Amniotic epithelial cell (primary cell): ENCODE results near the gene RPS17.

Experiments
- DNase-seq: peaks from one replicate; pipeline ENCODE4 v3.0.0-alpha.2; 2010; ENCODE audit warnings: low read depth

Gene RPS17

DNA sequence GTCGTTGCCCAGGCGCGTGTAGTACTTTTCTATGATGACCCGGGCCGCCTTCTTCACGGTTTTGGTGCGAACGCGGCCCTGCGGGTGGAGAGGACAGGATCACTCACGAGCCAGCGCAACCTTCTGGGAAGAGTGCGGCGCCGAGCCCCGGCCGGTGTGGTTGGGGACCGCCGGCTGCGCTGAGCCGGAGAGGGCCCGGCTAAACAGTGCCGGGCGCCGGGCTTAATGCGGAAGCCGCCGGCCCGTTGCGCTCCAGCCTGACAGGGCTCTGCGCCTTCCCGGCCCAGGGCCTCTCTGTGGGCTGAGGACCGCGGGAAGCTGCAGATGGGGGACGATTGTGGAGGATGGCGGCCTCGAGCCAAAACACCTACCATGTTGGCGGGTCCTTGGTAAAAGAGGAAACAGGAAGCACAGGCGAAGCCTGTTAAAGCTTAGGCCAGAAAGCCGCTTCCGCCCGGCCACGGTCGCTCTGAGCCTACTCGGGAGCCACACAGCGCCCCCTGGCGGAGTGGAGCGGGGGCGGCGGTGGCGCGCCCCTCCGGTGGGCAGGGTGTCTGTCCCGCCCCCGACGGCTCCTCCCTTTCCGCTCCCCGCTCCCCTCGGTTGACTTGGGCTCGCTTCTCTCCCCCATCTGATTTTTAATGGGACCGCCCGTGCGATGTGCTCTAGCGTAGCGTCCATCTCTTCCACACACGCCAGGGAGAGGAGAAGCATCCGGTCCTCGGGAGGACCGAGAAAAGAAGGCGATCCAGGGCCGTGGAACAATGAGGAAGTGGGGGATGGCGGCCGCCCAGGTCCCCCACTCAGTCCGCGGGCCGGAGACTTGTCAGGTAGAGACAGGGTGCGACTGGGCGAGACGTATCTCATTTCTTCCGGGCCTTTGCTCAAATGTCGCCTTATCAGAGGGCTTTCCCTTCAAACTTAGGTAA is at the start of gene RPS17:
TSS of gene RPS17 (minus strand) at position 403 of the 929 bp plus-strand sequence. CDS start at position 374, 29 bp downstream.
- peak; percentile 90 for DNase-seq

DNA sequence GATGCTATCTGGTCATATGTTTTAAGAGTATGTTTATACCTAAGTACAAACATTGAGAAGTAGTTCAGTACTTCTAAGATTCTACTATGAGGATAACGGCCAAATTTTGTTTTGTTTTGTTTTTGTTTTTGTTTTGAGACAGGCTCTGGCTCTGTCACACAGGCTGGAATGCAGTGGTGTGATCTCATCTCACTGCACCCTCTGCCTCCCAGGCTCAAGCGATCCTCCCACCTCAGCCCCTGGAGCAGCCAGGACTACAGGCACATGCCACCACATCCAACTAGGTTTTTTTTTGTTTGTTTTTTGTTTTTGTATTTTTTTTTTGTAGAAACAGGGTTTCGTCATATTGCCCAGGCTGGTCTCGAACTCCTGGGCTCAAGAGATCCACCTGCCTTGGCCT is 47.5 kb upstream of the RPS17 start:
- DNase-seq: no peak

DNA sequence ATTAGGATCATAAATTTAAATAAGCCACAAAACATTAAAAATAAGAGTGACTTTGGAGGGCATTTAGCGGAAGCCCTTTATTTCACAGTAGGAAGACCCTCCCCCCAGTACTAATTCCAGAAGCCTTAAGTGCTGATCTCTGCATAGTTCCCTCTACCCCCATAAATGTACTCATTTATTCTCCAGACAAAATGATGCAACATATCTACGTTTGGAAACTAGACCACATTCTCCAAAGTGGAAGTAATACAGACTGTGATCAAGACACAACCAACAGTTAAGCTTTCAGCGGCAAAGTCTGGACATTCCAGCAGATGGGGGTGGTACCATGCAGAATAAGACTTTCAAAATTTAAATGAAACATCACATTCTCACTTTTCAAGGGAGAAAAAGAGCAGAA is 44.8 kb upstream of the RPS17 start:
- peak; percentile 55 for DNase-seq

DNA sequence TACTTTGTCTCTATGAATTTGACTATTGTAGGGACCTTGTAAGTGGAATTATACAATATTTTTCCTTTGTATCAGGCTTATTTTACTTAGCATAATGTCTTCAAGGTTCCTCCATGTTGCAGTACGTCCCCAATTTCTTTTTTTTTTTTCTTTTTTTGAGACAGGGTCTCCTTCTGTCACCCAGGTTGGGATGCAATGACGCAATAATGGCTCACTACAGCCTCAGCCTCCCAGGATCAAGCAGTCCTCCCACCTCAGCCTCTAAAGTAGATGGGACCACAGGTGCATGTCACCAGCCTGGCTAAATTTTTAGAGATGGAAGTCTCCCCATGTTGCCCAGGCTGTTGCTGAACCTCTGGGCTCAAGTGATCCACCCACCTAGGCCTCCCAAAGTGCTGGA is 40.5 kb upstream of the RPS17 start:
- no peak for DNase-seq

DNA sequence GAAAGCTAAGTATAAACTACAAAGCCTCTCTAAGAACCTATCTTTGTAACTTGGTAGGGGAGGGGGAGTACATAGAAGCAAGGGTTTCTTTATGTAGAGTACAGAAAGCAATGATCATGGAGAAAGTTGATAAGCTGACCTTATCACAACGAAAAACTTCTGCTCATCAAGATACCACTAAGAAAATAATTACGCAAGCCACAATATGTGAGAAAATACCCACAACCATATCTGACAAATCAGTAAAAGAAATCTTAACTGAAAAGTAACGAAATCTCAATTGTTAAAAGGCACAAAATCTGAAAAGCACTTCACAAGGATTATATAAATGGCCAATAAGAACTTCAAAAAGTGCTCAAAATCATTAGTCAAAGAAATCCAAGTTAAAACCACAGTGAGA is 35.1 kb upstream of the RPS17 start:
- DNase-seq: no peak

DNA sequence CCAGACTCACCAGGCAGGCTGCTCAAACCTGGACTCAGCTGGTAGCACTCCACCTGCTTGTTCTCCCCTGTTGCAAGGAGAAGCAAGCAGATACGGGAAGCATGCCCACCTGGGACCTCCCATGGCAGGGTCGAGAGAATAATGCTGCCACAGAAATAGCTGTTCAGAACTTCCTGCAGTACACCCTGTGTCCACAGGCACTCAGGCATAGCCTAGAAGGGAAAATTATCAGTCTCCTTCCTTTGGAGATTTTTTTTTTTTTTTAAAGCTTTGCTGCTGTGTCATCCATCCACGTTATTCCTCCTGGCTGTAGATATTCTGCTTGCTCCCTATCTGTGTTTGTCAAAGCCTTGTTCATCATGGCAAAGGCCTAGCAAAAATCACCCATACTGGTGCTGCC is 32.7 kb upstream of the RPS17 start:
- DNase-seq: no peak

DNA sequence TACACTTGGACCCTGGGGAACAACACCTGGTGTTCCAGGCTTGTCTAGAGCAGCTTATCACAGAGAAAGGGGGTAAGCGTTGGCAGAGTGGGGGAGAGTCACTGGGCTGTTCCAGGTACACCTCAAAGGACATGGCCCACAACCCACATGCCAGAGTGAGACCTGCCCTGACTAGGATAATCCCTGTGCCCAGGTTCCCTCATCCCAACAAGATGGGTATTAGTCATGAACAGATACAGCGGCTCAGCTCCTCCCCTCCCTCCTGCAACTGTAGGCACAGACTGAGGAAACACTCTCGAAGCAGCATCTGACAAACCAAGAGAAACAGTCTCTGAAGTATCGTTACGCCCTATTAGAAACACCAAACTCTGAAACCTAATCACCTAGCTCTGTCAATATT is 32.1 kb upstream of the RPS17 start:
- peak; percentile 9 for DNase-seq

DNA sequence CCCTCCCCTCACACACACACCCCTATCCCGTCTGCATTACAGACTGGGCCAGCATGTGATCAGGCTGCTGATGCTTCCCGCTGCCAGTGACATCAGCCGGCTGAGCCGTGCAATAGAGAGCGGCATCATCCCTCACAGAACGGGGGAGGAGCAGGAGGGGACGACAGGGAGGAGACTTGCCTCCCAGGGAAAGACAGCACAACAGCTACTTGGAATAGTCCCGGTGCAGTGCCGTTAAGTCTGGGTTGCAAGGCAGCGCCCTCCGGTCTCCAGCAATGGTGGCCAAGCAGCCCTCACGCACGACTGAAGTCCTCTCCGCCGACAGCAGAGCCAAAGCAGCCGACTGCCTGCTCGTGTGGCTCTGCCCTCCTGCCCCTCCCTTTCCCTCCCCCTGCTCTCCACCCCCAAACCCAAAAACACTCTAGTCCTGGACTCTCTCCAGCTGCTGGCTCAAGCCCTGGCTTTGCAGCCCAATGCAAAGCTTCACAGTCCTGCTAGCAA is 31.5 kb upstream of the RPS17 start:
- peak; percentile 34 for DNase-seq

DNA sequence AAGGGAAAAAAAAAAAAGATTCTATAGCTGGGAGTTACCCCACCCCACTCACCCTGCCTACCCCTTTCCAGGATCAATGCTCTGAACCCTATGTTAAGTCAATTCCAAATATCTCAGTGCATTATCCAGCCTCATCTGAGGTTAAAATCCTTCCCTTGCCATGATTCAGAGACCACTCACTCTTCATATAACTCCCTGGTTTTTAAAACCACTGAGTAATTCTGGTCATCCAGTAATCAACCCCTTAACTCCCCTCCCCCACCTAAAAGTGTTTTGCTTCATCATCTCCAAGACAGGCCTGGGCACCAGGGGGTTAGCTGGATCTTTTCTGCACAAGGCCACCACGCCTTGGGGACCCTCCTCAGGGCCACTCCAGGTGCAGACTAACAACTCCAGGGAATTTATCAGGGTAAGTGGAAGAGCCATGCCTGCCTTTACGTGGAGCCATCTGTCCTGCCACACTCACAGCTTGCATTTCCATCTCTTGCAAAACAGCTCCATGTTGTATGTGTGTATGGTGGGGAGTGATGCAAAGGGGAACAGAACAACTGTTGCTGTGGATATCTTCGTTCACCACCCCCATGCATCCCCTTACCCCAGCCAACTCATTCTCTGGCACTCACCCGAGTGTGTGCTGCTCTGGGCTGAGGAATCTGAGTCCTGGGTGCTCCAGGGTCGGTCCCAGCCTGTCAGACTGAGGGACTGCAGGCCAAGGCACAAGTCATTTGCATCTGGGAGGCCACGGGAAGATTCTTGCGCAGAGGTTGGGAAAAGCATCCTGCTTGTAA is 30.7 kb upstream of the RPS17 start:
- peak; percentile 30 for DNase-seq

DNA sequence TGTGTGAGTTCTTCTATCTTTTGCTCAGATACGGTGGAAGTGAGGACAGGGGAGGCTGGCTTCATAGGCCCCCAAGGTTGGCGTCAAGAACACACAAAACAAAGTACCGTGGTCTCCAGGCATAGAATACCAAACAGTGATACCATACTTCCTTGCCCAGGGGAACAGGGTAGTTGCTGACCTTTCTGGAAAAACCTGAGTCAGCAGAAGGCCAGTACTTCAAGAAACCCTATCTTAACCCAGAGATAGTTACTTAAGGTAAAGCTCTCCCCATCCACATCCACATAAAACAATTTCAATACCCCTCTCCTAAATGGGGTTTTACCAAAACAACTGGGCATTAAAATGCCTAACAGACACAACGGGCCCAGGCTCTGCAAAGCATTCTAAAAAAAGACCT is 29.6 kb upstream of the RPS17 start:
- no peak for DNase-seq

DNA sequence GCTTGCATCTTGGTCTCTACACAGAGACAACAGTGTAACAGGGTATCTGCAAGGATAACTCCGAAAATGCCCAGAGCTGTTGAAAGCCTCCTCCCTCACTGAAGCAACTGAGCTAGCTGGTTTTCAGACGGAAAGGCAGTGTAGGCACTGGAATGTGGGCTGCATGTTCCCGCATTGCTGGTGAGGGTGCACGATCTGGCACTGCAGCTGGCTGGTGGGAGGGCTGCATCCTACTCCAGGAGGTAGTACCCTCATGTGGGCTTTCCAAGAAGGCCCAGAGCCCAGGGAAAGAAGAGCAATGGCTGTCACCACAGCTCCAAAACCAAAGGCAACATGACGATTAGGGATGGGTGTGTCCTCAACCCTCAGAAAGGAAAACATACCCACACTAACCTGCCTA is 28.7 kb upstream of the RPS17 start:
- DNase-seq: no peak

DNA sequence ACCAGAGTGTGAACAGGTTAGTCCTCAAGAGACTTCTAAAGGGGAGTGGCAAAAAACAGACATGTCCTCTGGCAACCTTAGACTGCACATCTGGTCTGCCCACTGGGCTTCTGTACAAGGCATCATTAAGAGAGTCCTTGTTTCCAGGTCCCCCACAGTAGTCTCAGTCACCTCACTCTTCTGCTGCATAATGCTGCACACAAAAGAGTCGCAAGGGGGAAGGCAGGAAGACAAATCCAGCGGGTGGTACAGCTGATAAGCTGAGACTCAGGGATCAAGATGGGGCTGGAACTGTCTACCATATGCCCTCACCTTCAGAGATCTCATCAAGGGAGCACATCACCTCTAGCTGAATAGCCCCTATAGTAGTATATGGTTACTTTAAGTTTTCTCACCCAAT is 27.4 kb upstream of the RPS17 start:
- DNase-seq: no peak

DNA sequence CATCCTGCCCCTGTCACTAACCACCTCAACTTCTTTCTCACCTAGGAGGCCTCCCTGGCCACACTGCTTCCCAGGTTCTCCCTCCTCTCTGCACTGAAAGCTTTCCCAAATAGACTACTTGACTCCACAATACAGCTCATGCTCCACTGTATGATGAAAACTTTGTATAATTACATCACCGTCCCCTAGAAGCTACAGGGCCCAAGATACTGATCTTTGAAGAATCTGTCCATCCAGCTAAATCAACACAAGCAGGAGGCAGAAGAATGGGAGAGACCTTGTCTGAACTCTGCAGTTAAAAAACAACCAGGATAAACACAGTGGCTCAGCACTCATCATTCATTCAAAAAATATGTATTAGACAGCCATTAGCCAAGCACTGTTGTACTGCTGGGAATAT is 26.4 kb upstream of the RPS17 start:
- peak; percentile 45 for DNase-seq

DNA sequence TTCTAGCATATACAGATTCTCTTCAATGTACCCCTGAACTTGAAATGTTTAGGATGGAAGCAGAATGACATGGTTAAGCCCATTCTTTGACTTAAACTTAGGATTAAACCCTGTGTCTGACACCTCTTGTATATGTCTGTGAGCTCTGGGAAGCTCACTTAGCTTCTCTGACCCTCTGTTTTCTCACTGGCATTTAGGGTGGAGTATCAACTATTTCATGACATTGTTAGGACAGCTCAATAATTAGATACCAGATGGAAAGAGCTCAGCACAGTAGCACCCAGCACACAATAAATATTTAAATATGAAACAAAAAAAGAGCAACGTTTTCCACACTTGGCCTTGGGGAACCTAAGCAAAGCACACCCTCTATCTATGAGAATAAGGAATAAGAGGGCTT is 18.2 kb upstream of the RPS17 start:
- no peak for DNase-seq

DNA sequence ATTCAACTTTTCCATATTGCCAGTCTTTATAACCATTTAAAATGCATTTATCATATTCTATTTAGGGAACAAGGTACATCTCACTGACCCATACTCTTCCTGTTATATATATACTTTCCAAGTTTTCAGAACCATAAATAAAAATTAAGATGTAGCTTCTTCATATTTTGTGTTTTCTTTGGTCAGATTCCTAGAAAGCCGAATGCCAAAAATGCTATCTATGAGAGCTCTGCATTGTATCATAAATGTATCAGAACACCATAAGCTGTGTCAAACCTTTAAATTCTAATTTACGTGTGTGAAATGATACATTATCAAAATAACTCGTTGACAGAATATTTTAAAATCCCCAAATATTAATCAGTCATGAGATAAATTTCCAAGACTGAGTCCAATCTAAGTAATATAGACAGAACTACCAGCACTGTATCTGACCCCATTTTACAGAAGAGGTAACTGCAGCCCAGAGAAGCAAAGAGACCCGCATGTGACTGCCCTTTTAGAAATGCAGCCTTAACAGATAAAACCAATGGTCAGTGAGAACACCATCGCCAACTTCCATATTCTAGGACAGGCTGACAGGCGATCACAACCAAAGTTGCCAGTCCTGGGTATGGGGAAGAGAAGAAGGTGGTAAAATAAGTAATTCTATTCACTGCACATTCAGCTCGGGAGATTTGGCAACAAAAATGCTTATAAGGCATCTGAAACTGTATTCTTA is 16.2 kb upstream of the RPS17 start:
- DNase-seq: no peak

DNA sequence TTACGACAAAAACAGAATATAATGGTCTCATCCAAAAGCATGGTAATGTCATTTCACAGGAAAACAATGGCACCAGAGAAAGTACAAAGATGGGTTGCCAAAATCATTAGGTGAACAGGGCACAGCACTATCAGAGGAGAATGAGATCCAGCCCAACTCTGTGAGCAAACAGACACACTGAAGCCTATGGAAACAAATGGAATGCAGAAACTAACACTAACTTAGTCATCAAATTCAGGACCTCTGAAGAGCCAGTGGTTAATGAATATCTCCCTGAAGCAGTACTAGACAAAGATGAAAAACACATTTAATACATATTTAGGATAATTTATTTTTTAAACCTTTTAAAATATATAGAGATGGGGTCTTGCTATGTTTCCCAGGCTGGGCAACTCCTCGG is 14.6 kb upstream of the RPS17 start:
- no peak for DNase-seq

DNA sequence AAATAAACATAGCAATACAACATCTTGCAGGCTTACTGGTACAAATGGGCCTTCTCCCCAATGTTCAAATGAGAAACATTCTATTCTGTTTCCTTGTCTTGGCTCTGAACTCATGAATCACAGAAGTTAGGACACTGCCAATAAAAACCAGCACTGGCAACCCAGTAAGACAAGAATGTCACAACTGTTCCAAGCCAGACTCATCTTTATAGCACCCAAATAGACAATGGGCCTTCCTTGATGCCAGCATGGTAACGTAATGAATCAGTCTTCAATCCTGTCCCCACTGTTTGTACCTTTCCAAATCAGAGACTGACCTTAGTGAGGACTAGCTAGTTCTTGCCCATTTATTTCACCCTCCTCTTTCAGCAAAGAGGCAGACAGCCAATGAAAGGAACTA is 14.1 kb upstream of the RPS17 start:
- DNase-seq: no peak

DNA sequence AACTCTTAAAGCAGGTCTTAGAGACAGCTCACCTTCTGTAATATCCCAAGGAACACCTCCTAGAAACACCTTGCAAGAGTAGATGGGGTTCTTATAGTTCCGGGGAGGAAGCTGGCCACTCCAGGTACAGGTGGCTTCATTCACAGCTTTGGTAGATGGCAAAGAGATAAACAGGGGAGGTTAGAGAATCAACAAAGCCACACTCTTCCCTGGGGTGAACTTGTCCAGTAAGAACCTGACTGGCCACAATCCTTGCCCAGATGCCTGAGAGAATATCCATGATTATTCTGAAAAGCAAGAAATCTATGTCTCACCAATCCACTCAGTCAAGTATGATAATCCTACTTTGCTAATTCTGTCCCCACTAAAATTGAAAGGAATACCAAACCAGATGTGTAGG is 13.6 kb upstream of the RPS17 start:
- DNase-seq: no peak

DNA sequence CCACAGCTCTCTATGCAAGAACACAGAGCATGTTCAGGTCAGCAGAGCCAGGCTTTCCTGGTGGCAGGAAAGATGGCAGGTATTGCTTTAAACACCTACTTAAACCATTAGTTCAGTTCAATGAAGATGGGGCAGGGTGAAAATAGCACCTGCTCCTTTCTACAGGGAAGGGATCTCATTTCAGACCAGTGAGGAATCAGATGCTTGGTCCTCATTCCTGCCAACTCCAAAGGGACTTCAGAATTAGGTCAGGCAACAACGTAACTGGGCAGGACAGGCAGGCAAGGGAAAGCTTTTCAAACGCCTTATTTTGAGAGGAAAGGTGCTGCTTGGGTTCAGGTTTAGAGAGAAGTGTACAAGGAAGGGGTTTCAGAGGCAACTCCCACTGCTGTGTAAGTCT is 12.6 kb upstream of the RPS17 start:
- DNase-seq: no peak

DNA sequence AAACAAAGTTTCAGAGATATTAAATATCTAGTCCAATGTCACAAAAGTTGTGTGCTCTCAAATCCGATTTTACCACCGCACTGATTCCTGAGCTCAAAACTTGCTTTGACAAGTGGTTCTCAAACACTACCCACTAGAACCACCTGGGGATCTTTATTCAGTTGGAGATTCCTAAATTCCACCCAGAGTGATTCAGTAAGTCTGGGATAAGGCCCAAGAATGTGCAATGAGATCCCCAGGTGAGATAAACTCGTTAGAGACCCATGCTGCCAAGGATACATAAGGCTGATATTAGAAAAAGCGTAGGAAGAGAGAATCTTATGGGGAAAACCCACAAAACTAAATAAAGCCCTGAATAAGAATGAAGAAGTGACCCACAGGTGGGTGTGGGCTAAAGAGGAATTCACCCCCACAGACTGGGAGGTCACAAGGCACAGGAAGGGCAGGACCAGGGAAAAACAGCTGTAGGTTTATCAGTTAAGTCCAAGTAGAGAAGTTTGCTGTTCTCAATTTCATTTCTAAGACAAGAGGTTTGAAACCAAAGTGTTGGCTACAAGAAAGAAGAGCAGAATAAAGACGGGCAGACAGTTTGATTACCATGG is 11.5 kb upstream of the RPS17 start:
- DNase-seq: no peak

DNA sequence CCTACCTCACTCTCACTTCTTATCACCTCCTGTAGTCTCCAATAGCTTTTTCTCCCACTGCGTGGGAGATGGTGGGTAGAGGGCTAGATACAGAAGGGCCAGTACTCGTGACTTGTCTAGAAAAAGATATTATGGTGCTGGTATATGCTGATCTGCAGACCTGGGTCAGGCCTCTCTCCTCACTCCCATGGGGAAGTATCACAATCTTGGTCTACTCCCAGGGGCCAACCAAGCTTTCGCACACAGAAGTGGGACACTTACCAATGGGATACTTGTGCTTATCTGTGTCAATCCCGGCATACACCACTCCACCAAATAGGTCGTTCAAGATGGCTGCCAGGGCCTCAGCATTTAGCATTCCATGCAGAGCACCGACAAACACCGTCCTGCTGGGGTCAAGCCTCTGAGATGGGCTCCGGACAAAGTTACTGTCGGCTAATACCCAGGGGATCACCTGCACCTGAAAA is 9.0 kb upstream of the RPS17 start:
- no peak for DNase-seq

DNA sequence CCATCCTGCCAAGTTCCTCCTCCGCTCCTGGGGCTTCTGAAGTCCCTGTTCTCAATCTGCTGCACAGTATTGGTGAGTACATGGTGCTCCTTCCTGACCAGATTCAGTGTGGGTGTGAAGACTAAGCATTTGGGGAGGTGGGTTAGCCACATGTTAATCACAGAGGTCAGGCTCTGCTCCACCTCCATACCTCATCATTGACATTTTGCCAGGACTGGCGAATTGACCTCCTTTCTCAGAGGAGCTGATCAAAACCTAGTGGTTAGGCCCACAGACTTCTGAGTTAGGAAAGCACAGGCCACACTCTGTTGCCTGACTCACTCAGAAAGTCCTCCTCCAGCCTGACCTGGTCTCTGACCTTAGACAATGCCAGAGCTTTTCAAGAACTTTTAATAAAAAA is 8.4 kb upstream of the RPS17 start:
- no peak for DNase-seq
